OCI-M2 (cell line): Measurements from ENCODE around the gene CDK14.

Experiments used
- DNase-seq: peaks from one replicate; lab custom pipeline; 2025; ENCODE audit not compliant: unreplicated experiment; lab: John Stamatoyannopoulos, UW

Gene CDK14

GRCh38 chr7:90988996-90989765 is 393.1 kb downstream of the CDK14 start:
- DNase-seq, result no peak

DNA sequence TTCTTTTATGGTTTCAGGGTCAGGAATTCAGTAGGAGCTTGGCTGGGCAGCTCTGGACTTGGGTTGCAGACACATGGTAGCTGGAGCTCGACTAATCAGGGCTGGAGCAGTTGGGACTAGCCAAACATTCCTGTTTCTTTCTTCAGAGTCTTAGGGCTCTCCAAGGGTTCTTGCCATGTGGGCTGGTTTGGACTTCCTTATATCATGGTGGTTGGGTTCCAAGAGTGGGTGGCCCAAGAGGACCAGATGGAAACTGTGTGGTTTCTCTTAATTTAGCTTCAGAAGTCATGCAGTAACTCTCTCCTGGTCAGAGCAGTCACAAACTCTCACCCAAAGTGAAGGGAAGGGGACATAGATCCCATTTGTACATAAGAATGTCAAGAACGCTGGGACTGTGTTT is 398.0 kb downstream of the CDK14 start:
- DNase-seq, result no peak

DNA sequence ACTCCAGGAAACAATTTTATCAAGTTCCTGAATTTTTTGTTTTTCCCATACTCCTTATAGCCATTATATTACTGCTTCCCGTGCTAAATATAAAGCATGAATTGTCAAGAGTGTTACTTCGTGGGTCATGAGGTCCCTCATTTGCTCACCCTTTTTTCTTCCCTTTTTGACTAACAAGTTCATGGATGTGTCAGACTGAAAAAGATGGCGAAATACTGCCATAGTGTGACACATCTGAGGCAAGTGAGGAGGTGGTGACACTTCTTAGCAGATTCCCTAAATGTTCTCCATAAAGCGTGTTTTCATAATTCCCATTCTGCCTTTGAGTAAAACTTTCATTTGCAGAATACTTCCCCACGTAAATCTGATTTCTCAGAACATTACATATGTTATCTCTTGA is 398.5 kb downstream of the CDK14 start:
- DNase-seq, result no peak

GRCh38 chr7:90995996-90996395 is 399.9 kb downstream of the CDK14 start:
- no peak for DNase-seq

GRCh38 chr7:90999989-91000979 is 404.2 kb downstream of the CDK14 start:
- DNase-seq, result no peak

DNA sequence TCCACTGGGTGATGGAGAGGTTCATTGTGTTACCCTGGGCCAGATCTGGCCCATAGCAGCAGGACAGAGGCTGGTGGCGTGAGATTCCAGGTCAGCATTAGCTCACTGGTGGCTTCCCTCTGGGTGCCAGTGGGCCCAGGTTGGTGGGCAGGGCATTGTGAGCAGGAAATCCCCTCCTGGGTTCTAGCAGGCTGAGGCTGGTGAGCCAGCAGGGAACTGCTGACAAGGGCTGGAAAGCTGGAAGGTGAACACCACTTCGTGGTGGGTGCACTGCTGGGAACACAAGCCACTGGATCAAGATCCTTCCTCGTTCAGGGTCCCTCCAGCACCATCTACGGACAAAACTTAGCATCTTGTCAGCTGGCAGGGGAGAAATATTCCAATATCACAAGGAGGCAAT is 408.9 kb downstream of the CDK14 start:
- DNase-seq, result no peak

GRCh38 chr7:91005841-91006240 is 409.7 kb downstream of the CDK14 start:
- DNase-seq, result no peak

- DNase-seq, result no peak
Measured at GRCh38 chr7:91007371-91007770, 411.2 kb downstream of the CDK14 start.

DNA sequence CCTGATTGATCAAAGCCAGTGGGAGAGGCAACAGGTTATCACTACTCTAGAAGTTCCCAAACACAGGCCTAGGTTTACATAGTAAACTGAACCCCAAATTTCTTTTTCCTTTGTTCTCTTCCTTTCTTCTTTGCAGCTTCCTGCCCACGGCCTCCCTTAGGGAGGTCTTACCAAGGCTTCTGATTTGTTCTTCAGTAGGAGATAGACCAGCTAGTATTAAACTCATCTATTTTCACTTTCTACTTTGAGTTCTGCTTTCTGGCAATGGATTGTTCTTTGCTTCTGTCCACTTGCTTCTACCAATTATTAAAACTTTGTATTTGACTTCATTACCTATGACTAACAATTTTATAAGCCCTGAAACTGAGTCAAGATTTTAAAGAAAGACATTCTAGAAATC is 417.0 kb downstream of the CDK14 start:
- no peak for DNase-seq

GRCh38 chr7:91019686-91020385 is 423.7 kb downstream of the CDK14 start:
- DNase-seq, result no peak

DNA sequence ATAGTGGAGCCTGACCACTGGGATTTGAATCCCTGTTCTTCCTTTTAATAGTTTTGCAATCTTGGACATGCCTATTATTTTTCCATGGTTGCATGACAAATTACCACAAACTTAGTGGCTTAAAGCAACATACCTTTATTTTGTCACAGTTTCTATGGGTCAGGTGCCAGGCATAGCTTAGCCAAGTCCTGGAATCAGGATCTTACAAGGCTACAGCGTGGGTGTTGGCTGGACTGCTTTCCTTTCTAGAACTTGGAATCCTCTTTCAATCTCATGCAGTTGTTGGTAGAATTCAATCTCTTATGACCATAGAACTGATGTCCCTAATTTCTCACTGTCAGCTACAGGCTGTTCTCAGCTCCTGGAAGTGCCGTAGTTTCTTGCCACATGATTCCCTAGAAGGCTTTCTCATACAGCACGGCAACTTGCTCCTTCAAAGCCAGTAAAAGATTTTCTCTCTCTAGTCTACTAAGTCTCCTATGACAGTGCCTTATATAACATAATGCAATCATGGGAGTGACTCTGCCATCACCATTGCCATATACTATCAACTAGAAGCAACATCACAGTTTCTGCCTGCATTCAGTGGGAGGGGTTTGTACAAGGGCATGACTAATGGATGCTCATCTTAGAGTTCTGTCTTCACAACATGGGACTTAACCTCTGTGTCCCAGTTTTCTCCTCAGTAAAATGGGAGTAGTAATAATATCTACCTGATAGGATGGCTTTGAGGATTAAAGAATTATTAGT is 424.7 kb downstream of the CDK14 start:
- no peak for DNase-seq

GRCh38 chr7:91021956-91022355 is 425.8 kb downstream of the CDK14 start:
- DNase-seq, result no peak

DNA sequence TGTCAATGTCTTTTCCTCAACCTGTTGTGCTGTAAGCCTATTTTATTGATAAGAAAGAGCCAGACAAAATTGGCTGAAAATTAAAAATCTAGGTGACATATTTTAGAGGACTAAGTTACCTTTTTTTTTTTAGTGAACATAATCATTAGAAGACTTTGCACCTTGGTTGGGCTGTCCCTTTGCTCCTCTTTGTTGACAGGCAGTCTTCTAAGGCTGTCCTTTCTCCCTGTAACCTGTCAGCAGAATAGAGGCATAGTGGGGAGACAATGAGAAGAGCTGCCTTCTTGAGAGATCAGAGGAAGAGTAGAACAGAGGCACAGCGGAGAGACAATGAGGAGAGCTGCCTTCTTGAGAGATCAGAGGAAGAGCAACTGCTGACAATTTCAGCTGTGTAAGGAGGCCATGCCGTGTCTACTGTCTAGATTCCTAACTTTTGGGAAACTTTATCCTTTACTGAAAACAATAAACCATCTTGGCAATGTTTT is 429.8 kb downstream of the CDK14 start:
- DNase-seq, result no peak

DNA sequence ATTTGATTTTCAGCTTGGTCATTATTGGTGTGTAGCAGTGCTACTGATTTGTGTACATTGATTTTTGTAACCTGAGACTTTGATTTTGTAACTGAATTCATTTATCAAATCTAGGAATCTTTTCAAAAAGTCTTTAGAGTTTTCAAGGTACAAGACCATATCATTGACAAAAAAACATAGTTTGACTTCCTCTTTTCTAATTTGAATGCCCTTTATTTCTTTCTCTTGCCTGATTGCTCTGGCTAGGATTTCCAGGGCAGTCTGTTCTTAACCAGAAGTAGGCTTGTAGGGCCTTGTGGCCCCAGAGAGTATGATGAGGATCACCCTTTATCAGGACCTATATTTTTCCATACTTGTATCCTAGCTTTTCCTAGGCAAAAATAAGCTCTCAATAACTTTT is 433.6 kb downstream of the CDK14 start:
- DNase-seq, result no peak

DNA sequence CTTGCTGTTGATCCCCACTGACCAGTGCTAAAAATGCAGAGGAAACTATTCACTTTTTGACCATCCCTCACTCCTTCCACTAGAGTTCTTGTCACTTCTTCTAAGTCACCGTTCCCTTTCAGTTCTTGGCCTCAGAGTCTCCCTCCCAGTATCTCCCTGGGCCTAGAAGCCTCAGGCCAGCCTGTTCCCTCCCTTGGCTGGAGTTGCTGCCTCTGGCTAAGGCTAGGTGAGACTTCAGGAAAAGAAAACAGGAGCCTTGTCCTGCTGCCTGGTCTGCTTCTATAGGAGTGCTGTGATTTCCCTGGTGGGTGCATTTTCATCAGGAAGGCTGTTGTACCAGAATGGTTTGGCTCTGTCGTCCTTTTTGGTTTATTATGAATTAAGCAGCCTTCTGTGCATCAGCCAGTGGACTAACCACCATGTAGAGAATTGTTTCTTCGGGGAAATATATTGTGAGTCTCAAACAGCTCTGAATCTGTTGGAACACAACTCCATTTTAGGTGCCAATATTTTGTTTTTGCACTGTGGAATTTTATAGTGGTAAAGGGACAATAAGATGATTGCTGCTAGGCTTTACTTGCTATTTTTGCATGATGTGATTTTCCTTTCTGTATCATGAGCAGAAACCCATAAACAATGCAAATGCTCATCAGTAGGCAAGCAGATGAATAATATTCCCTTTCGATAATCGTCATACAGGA is 434.7 kb downstream of the CDK14 start:
- no peak for DNase-seq

DNA sequence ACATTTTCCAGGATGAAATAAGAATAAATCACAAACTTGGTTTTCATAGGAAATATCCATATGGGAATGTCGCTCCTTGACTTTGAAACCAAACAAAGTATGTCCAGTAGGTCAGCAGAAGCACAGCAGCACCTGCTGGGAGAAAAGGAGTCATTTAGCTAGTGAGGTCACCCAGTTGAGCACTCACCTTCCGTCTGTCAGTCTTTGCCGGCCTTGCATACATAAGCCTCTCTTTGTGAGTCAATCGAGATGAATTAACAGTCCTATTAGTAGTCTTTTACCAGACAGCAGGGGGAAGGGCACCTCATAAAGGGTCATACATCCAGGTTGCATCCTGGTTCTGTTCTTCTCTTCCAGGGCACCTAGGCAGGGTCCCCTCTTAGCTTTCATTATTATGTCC is 435.6 kb downstream of the CDK14 start:
- DNase-seq, result no peak

DNA sequence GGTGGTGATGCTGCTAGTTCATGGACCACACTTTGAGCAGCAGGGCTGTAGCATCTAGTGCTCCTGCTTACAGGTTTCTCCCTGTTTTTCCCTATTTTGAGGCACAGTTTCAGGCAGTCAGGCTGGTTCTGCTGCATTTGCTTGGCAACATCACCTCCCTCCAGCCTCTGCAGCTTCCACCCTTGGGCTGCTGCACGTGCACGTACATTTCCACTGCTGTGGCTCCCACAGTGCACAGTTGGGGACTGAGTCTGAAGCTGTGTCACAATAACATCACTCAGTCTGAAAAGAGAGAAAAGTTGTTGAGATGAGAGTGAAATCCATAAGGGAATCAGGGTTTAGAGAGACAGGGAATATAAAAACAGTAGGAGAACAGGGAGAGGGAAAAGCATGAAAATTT is 437.5 kb downstream of the CDK14 start:
- DNase-seq, result no peak

DNA sequence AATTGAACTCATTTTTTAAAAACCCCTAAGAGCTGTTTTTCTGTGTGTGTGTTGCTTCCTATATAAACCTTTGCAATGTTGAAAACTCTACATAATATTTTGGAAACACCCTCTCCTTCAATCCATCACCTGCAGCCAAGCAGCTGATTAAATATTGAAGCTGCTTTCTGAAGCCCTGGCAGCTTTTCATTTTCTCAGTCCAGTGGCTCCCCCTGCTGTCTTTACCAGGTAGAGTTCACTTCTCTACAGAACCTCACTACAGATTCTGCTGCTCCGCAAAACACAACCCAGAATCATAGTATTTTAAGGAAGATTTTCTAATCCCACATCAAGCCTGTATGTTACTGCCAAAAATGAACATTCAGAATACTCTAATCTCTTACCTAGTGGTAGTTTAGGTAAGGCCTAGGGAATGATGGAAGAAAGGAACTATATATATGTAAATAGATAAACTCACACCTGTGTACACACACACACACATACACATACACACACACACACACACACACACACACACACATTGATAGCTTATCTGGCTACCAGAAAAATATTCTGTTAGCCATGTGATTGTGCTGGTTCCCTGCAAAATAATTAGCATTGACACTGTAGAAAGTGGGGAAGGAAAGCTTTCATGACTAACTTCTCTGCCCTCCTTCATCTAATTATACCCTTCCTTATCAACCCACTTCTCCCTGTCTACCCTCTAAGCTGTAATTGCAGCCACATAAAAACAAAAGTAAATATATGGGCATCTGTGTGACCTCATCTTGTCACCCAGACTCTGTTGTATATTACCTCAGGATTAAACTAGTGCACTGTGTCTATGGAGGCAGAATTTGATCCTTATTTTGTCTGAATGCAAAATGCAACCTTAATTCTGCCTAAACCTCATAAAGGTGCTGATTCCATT is 438.6 kb downstream of the CDK14 start:
- no peak for DNase-seq

GRCh38 chr7:91039033-91039432 is 442.9 kb downstream of the CDK14 start:
- no peak for DNase-seq
